Nephron progenitor cell (in vitro differentiated cells): ENCODE results near the gene AGPAT1.

Experiments
- DNase-seq: peaks from one replicate; pipeline ENCODE4 v3.0.0; 2021
- H3K27ac Mint-ChIP-seq: 2 replicates; pipeline ENCODE4 v1.8.0; 2021; ENCODE audit warnings: mild to moderate bottlenecking, moderate library complexity, mixed read lengths
- H3K27me3 Mint-ChIP-seq: 2 replicates; pipeline ENCODE4 v1.8.0; 2021; ENCODE audit warnings: mild to moderate bottlenecking, low read depth, mixed read lengths; ENCODE audit not compliant: poor library complexity
- H3K36me3 Mint-ChIP-seq: 2 replicates; pipeline ENCODE4 v1.8.0; 2021; ENCODE audit warnings: low read depth, mixed read lengths
- H3K4me1 Mint-ChIP-seq: 2 replicates; pipeline ENCODE4 v1.8.0; 2021; ENCODE audit warnings: mixed read lengths
- H3K4me3 Mint-ChIP-seq: 2 replicates; pipeline ENCODE4 v1.8.0; 2021; ENCODE audit warnings: mild to moderate bottlenecking, moderate library complexity, mixed read lengths
- H3K9me3 Mint-ChIP-seq: 2 replicates; pipeline ENCODE4 v1.8.0; 2021; ENCODE audit warnings: mild to moderate bottlenecking, moderate library complexity, mixed read lengths
- CTCF ChIP-seq: fragments of 200-600 bp; sonication (generic); IDR thresholded peaks from 2 replicates; pipeline ENCODE4 v1.5.0; 2021; ENCODE audit warnings: antibody characterized with exemption

AGPAT1 gene

GRCh38 chr6:32149932-32150870 lies 25.7 kb downstream of the AGPAT1 start:
- H3K27ac Mint-ChIP-seq = no peak overlapping the region
- H3K36me3 Mint-ChIP-seq = peaks cover 12% of the 10 kb centered on the region
- peak overlapping the region; percentile 95 for H3K4me3 Mint-ChIP-seq
- no peak for TF ChIP-seq CTCF
- H3K4me1 Mint-ChIP-seq = peaks cover 85% of the 10 kb centered on the region
- no peak for DNase-seq
- peaks cover 8% of the 10 kb centered on the region for H3K9me3 Mint-ChIP-seq
- H3K27me3 Mint-ChIP-seq = peaks cover 64% of the 10 kb centered on the region

DNA sequence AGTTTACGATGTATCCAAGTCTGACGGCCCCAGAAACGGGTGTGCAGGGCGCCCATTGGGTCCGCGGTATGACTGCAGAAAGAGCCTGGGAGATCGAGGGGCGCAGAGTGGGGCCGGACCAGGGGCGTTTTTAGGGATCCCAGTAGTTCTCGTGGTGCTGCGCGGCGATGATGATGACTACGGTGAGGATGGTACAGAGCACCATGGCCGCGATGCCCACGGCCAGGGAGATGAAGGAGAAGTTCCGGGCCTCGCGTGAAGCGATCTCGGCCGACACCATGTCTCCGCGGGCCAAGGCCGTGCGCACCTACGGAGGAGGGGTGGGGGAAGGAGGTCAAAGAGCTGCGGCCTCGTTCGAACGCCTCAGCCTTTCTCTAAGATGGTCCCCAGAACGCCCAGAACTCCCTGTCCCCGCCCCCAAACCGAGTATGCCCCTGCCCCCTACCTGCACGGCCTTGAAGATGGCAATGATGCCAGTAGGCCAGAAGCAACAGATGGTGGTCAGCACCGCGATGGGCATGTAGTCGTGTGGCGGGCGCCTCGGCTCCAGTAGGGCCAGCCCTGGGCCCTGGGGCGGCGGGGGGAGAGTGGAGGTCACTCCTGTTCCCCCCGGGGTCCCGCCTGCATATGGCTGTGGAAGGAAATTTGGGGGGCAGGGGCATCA lies 26.7 kb downstream of the AGPAT1 start:
- no peak for TF ChIP-seq CTCF
- Mint-ChIP-seq H3K4me1 (peaks cover 75% of the 10 kb centered on the region), H3K36me3 (peaks cover 11% of the 10 kb centered on the region), H3K27ac (no peak overlapping the region), H3K4me3 (peak overlapping the region; percentile 77), H3K27me3 (peaks cover 64% of the 10 kb centered on the region), H3K9me3 (peaks cover 8% of the 10 kb centered on the region)
- no peak for DNase-seq

DNA sequence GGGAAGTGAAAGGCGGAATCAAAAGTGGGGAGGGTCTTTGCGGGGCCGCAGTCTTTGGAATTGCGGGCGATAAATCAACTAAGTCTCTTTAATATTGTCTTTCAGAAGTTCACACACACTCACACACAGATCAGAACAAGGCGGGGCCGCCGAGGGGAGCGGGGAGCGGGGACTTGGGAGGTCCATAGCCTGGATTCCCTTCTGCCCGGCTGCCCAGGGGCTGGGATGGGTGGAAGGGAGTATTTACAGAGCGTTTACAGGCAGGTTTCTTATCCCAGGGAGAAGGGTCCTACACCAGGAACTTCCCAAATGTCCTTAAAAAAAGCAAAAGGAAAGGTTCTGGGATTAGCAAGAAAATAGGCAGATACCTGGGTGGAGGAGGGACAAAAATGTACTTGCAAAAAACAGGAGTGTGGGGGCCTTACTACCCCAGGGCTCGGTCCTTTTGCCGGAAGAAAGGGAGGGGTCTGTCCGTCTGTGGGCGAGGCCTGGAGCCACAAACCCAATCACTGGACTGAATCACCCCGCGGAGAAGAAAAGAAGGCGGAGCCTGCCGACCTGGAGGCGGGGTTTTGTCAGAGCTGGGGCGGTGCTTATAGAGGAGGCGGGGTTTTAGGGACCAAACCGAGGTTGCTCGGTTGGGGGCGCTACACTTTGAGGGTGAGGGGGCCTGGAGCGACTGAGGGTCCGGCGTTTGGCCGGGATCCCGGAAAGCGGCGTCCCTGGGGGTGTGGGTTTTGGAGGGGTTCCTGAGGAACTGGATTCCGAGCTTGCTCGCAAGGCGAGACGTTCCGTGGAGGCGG lies 27.4 kb downstream of the AGPAT1 start:
- no peak for DNase-seq
- Mint-ChIP-seq H3K9me3 (peaks cover 8% of the 10 kb centered on the region), H3K27me3 (peaks cover 64% of the 10 kb centered on the region), H3K4me1 (peaks cover 70% of the 10 kb centered on the region), H3K27ac (no peak overlapping the region), H3K36me3 (peaks cover 11% of the 10 kb centered on the region), H3K4me3 (peak overlapping the region; percentile 77)
- no peak for TF ChIP-seq CTCF

GRCh38 chr6:32147401-32148132 lies 28.3 kb downstream of the AGPAT1 start:
- no peak for TF ChIP-seq CTCF
- no peak for DNase-seq
- Mint-ChIP-seq H3K4me1 (peaks cover 62% of the 10 kb centered on the region), H3K36me3 (peaks cover 11% of the 10 kb centered on the region), H3K27ac (no peak overlapping the region), H3K9me3 (peaks cover 8% of the 10 kb centered on the region), H3K4me3 (peak overlapping the region; percentile 77), H3K27me3 (peaks cover 60% of the 10 kb centered on the region)

GRCh38 chr6:32146687-32147086 lies 29.2 kb downstream of the AGPAT1 start:
- H3K4me1 Mint-ChIP-seq = peaks cover 60% of the 10 kb centered on the region
- no peak for DNase-seq
- no peak for TF ChIP-seq CTCF
- peaks cover 8% of the 10 kb centered on the region for H3K9me3 Mint-ChIP-seq
- H3K27me3 Mint-ChIP-seq = peaks cover 54% of the 10 kb centered on the region
- H3K27ac Mint-ChIP-seq = peak overlapping the region; percentile 45
- peak overlapping the region; percentile 44 for H3K4me3 Mint-ChIP-seq
- H3K36me3 Mint-ChIP-seq = peaks cover 11% of the 10 kb centered on the region
